HEK293T (cell line): ENCODE measurements around the gene RNF150.

Experiments used
- BHLHE40 ChIP-seq: fragments of 450-650 bp; IDR thresholded peaks from 2 replicates; pipeline ENCODE4 v1.6.1; 2016; ENCODE audit warnings: mild to moderate bottlenecking, moderate library complexity, borderline replicate concordance
- CTBP1 ChIP-seq: fragments of 450-650 bp; IDR thresholded peaks from 2 replicates; pipeline ENCODE4 v1.6.1; 2016; ENCODE audit warnings: borderline replicate concordance
- FOXA1 ChIP-seq: fragments of 450-650 bp; IDR thresholded peaks from 2 replicates; pipeline ENCODE4 v1.6.1; 2016; ENCODE audit warnings: mild to moderate bottlenecking
- FOXK2 ChIP-seq: fragments of 450-650 bp; IDR thresholded peaks from 2 replicates; pipeline ENCODE4 v1.6.1; 2016; ENCODE audit warnings: mild to moderate bottlenecking
- L3MBTL2 ChIP-seq: fragments of 450-650 bp; conservative IDR thresholded peaks from 2 replicates; pipeline ENCODE4 v1.6.1; 2016; ENCODE audit warnings: mild to moderate bottlenecking
- NFRKB ChIP-seq: fragments of 450-650 bp; IDR thresholded peaks from 2 replicates; pipeline ENCODE4 v1.6.1; 2016; ENCODE audit warnings: mild to moderate bottlenecking, moderate library complexity
- SP1 ChIP-seq: fragments of 450-650 bp; IDR thresholded peaks from 2 replicates; pipeline ENCODE4 v1.6.1; 2017

DNA sequence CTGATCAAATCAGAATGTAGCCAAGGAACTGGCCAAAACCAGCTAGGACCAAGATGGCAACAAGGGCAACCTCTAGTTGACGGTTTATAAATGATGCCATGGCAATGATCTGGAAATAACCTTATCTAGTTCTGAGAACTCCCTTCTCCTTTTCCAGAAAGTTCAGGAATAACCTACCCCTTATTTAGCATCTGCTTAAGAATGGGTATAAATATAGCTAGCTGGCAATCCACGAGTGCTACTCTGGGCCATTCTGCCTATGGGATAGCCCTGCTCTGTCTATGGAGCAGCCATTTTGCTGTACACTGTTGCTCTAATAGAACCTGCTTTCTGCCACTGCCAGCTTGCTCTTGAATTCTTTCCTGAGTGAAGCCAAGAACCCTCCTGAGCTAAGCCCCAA, 192.7 kb downstream of the RNF150 start:
- TF ChIP-seq FOXK2 (no peak), L3MBTL2 (no peak), SP1 (no peak), BHLHE40 (no peak), FOXA1 (no peak), CTBP1 (no peak), NFRKB (no peak)
